Lower lobe of right lung (tissue), 2 donors: ENCODE data around the gene HTRA1. TPM values are rescaled to one million over a fixed set of nuclear protein-coding genes. Genes with fewer than 3 reads are reported as not detected.

Experiments used
- ATAC-seq, 2 donors: fragments of 200-7000 bp; cut with Tn5 transposase; one replicate each; pipeline ENCODE4 v1.9.1; 2020 to 2022; ENCODE audit warnings: mild to moderate bottlenecking in 2 of 2, moderate library complexity in 2 of 2
- DNase-seq: peaks from one replicate; pipeline ENCODE4 v3.0.0-alpha.2; 2020
- H3K27ac ChIP-seq: fragments of 200-600 bp; one replicate; pipeline ENCODE4 v1.8.0; 2022
- H3K27me3 ChIP-seq: fragments of 200-600 bp; one replicate; pipeline ENCODE4 v1.8.0; 2022; ENCODE audit warnings: low read depth
- H3K36me3 ChIP-seq: fragments of 200-600 bp; one replicate; pipeline ENCODE4 v1.8.0; 2022; ENCODE audit warnings: mild to moderate bottlenecking
- H3K4me1 ChIP-seq: fragments of 200-600 bp; one replicate; pipeline ENCODE4 v1.8.0; 2022
- H3K4me3 ChIP-seq: fragments of 200-600 bp; one replicate; pipeline ENCODE4 v1.8.0; 2022; ENCODE audit warnings: mild to moderate bottlenecking
- H3K9me3 ChIP-seq: fragments of 200-600 bp; one replicate; pipeline ENCODE4 v1.8.0; 2022
- CTCF ChIP-seq: fragments of 200-600 bp; IDR thresholded peaks from one replicate; pipeline ENCODE4 v1.8.0; 2022; ENCODE audit warnings: antibody characterized with exemption, mild to moderate bottlenecking
- intact Hi-C: fragments of 100-400 bp; cut with DNase I; formaldehyde crosslinking; loops from one replicate; pipeline ENCODE4 v1.11.0; 2022
- total RNA-seq: library from RNA; stranded (reverse); fragmentation: NEBNext Ultra II Directional; extraction: Animal tissue kit (Norgen Biotek cat#: 25700); gene quantifications from one replicate; pipeline ENCODE4 v1.2.1, GENCODE V29; 2021
- donor health status: DM: no; HTN: yes; CAD: no; lungs with severe emphysema.

Gene HTRA1
- total RNA-seq, 1 donor from 2014 or later = 45.3 TPM

GRCh38 chr10:122551450-122551849 lies 90.1 kb downstream of the HTRA1 start:
- Histone ChIP-seq H3K27ac (no peak overlapping the region), H3K36me3 (no peaks in the 10 kb centered on the region), H3K9me3 (no peaks in the 10 kb centered on the region), H3K4me3 (no peak overlapping the region), H3K4me1 (peaks cover 10% of the 10 kb centered on the region), H3K27me3 (no peaks in the 10 kb centered on the region)
- TF ChIP-seq CTCF = no peak
- DNase-seq (no peak), ATAC-seq (no peak)
- intact Hi-C loops = no loop called here

GRCh38 chr10:122553341-122553740 lies 92.0 kb downstream of the HTRA1 start:
- H3K9me3 ChIP-seq = no peaks in the 10 kb centered on the region
- H3K27me3 ChIP-seq = no peaks in the 10 kb centered on the region
- ATAC-seq (no peak), DNase-seq (no peak)
- H3K27ac ChIP-seq = no peak overlapping the region
- TF ChIP-seq CTCF = no peak
- no peaks in the 10 kb centered on the region for H3K36me3 ChIP-seq
- intact Hi-C loops = no loop called here
- peaks cover 10% of the 10 kb centered on the region for H3K4me1 ChIP-seq
- no peak overlapping the region for H3K4me3 ChIP-seq

GRCh38 chr10:122554131-122555036 lies 93.0 kb downstream of the HTRA1 start:
- no peak for DNase-seq

GRCh38 chr10:122555442-122555841 lies 94.1 kb downstream of the HTRA1 start:
- no peak for TF ChIP-seq CTCF
- Histone ChIP-seq H3K36me3 (no peaks in the 10 kb centered on the region), H3K27ac (peak overlapping the region; percentile 31), H3K27me3 (no peaks in the 10 kb centered on the region), H3K9me3 (no peaks in the 10 kb centered on the region), H3K4me3 (no peak overlapping the region), H3K4me1 (peaks cover 9% of the 10 kb centered on the region)
- ATAC-seq = no peak
- no peak for DNase-seq
- intact Hi-C loops = no loop called here

More at GRCh38 chr10:122554131-122555036, 93.0 kb downstream of the HTRA1 start:
- no peak for TF ChIP-seq CTCF
- peak overlapping the region; percentile 31 for H3K27ac ChIP-seq
- H3K36me3 ChIP-seq = no peaks in the 10 kb centered on the region
- peaks cover 10% of the 10 kb centered on the region for H3K4me1 ChIP-seq
- H3K4me3 ChIP-seq = no peak overlapping the region
- no peaks in the 10 kb centered on the region for H3K9me3 ChIP-seq
- no peaks in the 10 kb centered on the region for H3K27me3 ChIP-seq
- ATAC-seq = peak; percentile 79 to 80
- intact Hi-C loops = no loop called here

- ATAC-seq (peak; percentile 76 to 81), DNase-seq (no peak)
- Histone ChIP-seq H3K36me3 (no peaks in the 10 kb centered on the region), H3K27ac (no peak overlapping the region), H3K4me1 (no peaks in the 10 kb centered on the region), H3K4me3 (no peak overlapping the region), H3K27me3 (no peaks in the 10 kb centered on the region), H3K9me3 (no peaks in the 10 kb centered on the region)
- TF ChIP-seq CTCF = no peak
- intact Hi-C loops = no loop called here
Measured at GRCh38 chr10:122557516-122557915, 96.2 kb downstream of the HTRA1 start.
